GM19239 (cell line): ENCODE data around the gene DCAF5.
A peak's percentile ranks its signal among the peaks of the same experiment; 100 is the strongest.

ENCODE experiments used
- DNase-seq: peaks from one replicate; pipeline ENCODE4 v3.0.0; 2011; ENCODE audit warnings: low spot score; ENCODE audit not compliant: insufficient read length
- FAIRE-seq: peaks from 2 replicates; lab custom pipeline; 2011; peaks lifted over from hg19 to GRCh38; lab: Jason Lieb, UNC

Gene DCAF5

DNA sequence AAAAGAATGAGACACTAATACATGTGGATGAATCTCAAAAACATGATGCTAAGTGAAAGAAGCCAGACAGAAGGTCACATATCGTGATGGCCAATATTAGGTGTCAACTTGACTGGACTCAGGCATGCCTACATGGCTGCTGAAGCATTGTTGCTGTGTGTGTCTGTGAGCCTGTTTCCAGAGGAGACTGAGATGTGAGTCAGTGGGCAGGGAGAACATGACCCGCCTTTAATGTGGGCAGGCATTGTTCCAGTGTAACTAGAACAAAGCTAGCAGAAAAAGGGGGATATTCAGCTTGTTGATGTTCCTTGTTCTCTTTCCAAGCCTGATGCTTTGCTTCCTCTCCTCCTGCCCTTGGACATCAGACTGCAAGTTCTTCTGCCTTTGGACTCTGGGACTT is 47.6 kb downstream of the DCAF5 start:
- DNase-seq (no peak), FAIRE-seq (no peak)

DNA sequence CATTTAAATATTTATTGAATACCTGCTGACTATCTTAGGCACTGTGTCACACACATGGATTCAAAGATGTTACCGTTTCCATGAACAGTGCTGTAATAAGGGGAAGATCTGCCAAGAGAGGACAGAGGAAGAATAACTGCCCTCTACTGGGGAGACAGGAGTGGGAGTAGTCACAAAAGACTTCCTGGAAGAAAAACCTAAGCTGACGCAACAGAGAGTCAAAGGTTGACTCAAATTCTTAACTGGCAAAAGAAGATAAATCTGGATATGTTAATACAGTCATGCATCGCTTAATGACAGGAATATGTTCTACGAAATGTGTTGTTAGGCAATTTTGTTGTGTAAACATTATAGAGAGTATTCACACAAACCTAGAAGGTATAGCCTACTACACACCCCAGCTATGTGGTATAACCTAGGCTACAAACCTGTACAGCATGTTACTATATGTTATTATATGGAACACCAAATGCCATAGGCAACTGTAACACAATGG is 51.5 kb downstream of the DCAF5 start:
- FAIRE-seq: peak; percentile 71
- no peak for DNase-seq

DNA sequence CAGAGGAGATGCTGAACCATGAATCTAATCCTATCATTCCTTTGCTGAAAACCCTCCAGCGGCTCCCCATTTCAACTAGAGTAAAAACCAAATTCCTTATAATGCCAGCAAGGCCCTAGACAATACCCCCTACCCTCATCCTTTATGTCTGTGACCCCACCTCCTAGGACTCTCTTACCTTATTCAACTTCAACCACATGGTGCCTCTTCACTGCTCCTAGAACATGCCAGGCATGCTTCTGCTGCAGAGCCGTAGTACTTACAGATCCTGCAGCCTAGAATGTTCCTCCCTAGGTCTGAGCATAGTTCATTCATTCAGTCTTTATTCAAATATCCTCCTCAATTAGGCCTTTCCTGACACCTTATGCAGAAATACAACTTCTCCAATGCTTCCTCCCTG is 54.9 kb downstream of the DCAF5 start:
- DNase-seq (no peak), FAIRE-seq (no peak)

DNA sequence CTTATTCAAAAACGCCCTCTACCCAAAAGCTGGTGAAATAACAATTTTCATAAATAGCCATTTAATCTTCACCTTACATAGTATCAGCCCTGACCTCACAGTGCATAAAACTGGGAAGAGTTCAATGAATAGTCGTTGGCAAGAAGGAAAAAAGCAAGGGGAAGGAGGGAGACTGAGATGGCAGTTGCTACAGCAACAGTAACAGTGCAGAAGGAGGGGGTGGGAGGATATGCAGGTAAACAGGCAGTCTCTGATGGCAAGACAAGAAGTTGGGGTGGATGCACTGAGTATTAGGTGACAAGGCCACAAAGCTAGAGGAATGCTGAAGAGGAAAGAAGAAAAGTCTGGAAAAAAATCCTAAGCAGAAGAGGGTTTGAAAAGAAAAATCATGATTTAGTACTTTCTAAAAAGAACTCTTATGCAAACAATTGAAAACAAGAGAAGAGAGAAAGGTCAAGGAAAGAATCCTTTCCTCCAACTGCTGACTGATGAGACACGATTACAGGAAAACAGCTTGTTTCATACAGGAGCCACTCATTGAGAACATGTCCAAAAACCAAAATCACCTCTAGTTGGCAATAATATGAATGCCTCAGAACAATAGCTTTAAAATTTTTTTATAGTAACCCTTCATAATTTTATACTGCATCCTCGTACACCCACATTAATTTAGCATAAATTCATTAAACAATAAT is 56.0 kb downstream of the DCAF5 start:
- FAIRE-seq: no peak
- no peak for DNase-seq

GRCh38 chr14:69096246-69096645 is 56.7 kb downstream of the DCAF5 start:
- DNase-seq (no peak), FAIRE-seq (no peak)

- DNase-seq: no peak
- FAIRE-seq: no peak
Observed at GRCh38 chr14:69094481-69094880, 58.4 kb downstream of the DCAF5 start.

- DNase-seq: no peak
- FAIRE-seq: no peak
Observed at GRCh38 chr14:69093631-69094421, 59.1 kb downstream of the DCAF5 start.

DNA sequence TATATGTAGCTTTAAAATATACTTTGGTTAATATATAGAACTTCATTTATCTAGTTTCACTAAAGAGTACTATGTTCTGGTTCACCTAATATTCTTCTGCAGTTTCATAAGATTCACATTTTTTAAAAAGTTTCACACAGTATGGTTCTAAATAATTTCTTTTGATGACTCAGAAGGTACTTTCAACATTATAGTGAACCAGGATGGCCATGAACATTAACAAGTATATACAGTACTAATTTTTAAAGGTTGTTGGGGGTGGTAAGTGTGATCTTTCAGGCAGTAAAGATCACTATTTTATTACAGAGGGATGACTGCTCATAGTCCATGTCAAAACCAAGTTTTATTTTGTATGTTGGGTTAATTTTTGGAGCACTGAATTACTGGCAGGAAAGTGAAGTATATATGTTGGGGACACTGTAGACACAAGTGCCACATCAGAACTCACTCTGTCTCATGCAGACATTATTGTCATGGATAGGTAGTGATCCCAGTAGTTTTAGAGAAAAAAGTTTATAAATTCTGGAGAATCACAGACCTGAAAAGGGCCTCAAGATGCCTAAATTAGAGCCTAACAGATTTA is 60.0 kb downstream of the DCAF5 start:
- no peak for DNase-seq
- peak; percentile 44 for FAIRE-seq

GRCh38 chr14:69091695-69092094 is 61.2 kb downstream of the DCAF5 start:
- FAIRE-seq: no peak

DNA sequence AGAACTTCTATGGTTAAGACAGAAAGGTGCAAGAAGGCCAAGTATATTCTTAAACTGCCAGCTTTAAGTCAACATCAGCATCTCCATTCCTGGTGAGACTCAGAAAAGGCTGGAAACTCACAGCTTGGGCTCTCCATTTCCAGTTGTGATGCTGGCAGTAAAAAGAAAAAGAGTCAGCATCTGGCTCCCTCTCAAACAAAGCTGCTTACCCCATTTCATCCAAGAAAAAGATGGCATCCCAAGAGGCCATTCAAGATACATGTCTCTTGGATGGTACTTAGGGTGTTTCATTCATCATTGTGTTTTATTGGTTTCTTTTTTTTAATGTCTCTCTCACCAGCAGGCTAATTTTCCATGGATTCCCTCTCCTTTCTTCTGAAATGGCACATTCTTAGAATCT is 61.9 kb downstream of the DCAF5 start:
- FAIRE-seq (no peak), DNase-seq (no peak)

More at GRCh38 chr14:69091695-69092094, 61.2 kb downstream of the DCAF5 start:
- no peak for DNase-seq

- DNase-seq (no peak), FAIRE-seq (no peak)
Observed at GRCh38 chr14:69090187-69090789, 62.6 kb downstream of the DCAF5 start.

GRCh38 chr14:69089046-69089445 is 63.9 kb downstream of the DCAF5 start:
- FAIRE-seq (no peak), DNase-seq (no peak)

DNA sequence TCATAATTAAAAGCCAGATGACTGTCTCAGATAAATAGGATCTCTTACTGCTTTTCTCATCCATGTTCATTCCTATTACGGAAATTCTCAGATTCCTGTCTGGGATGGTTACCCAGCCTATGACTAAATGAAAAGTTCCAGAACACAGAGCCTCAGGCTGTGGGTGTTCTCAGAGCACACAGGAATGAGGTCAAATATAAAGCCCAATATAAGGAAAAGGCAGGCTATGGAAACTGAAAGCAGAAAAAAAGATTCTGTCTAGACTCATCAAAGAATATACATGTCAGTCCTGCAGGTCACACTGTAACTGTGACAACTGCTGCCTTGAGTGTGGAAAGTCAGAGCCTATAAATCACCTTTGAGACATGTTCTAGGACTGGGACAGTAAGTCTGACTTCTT is 64.3 kb downstream of the DCAF5 start:
- no peak for FAIRE-seq
- no peak for DNase-seq

DNA sequence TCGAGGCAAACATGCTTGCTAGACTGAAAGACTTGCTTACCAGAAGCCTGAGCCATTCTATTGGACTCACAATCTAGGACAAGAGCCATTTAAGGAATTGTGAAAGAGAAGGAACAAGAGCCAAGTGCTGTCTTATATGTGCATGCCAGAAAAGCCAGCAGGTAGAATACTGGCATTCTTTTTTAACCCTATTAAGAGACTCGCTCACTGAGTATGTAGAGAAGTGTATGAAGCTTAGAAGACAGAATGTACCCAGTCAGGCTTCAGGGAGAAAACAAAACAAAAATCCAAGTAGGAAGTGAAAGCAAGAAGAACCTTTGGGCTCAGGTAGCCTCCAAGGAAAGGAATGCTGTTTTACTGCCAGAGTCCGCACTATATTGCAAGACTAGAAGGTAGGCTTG is 65.9 kb downstream of the DCAF5 start:
- no peak for DNase-seq
- no peak for FAIRE-seq

GRCh38 chr14:69086537-69086936 is 66.4 kb downstream of the DCAF5 start:
- FAIRE-seq: no peak
- no peak for DNase-seq

GRCh38 chr14:69084023-69084422 is 68.9 kb downstream of the DCAF5 start:
- DNase-seq: no peak
- no peak for FAIRE-seq

DNA sequence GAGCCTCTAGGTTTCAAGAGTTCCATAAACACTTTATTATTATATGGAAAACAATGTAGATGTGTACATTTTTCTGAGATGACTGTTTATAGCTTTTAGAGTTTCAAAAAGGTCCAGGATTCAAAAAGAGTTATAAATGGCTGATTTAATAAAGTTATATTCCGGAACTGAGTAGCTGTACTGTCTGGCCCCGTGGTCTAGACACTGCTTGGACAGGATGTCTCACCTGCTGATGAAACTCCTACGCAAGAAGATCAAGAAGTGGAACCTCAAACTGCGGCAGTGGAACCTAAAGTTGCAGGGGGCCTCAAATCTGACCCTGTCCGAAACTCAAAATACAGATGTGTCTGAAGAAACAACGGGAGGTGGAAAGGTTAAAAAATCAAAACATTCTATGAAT is 69.7 kb downstream of the DCAF5 start:
- FAIRE-seq (no peak), DNase-seq (no peak)

DNA sequence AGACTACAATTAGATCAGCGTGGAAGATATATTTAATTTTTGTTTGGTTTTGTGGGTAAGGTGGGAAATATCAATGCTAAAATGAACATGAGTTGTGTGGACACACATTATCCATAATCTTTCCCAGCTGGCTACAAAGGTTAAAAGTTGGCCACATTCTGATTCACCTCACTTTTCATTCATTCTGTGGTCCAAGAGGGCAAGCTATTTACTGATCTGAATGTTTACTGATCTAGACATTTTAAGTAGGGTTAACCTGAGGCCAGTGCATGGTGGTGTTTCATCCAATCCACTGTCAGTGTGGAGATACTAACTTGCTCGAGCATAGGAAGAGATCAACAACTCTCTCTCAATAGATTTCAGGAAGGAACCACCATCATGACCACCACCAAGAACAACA is 71.6 kb downstream of the DCAF5 start:
- FAIRE-seq (no peak), DNase-seq (no peak)

DNA sequence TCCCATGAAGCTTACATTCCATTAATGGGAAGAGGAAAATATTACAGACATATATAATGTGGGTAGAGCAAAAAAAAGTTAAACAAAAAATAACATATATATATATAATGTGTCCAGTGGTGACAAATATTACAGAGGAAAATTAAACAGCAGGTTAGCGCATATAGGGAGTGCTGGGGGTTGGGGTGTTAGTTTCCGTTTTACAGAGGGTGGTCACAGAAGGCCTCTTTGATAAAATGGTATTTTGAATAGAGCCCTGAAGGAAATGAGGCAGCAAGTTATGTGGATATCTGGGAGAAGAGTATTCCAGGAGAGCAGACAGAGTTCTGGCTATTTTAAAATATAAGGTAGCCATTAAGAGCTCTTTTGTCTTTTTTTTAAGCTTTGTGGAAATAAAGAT is 73.2 kb downstream of the DCAF5 start:
- DNase-seq (no peak), FAIRE-seq (no peak)

GRCh38 chr14:69079188-69079742 is 73.7 kb downstream of the DCAF5 start:
- no peak for FAIRE-seq

GRCh38 chr14:69077841-69078240 is 75.1 kb downstream of the DCAF5 start:
- FAIRE-seq: no peak
- DNase-seq: no peak

More at GRCh38 chr14:69079188-69079742, 73.7 kb downstream of the DCAF5 start:
- no peak for DNase-seq
